H1 (cell line): ENCODE data around the gene GLUD1. TPM values are rescaled to one million over a fixed set of nuclear protein-coding genes. Genes with fewer than 3 reads are reported as not detected.
"Not testable (repeated sequence)": the region's sequence is repeated elsewhere in the genome, so short reads cannot be mapped to it uniquely, and the experiment has no call there.

ENCODE experiments used
- CTCF ChIA-PET: fragments of 300-600 bp; sonication (Branson Sonifier 250); formaldehyde crosslinking; loops from one replicate; lab custom pipeline; 2021; ENCODE audit not compliant: partially characterized antibody; lab: Charles Lee
- POLR2A ChIA-PET: fragments of 300-600 bp; sonication (Branson Sonifier 250); formaldehyde crosslinking; loops from one replicate; lab custom pipeline; 2021; ENCODE audit warnings: inconsistent platforms; ENCODE audit not compliant: partially characterized antibody; lab: Charles Lee
- DNase-seq, 2 experiments: peaks; one replicate each; pipeline versions ENCODE4 v3.0.0 to v3.0.0-alpha.2; 2010 to 2022; ENCODE audit warnings: low spot score in 2 of 2, low read depth in 1 of 2, mixed read lengths in 1 of 2
- FAIRE-seq: peaks from 2 replicates; lab custom pipeline; 2011; peaks lifted over from hg19 to GRCh38; lab: Jason Lieb, UNC
- H2AFZ ChIP-seq: 2 replicates; pipeline ENCODE4 v1.8.1; 2012; ENCODE audit warnings: low read length, inconsistent platforms
- H2AK5ac ChIP-seq: 2 replicates; pipeline ENCODE4 v1.6.1; 2013; ENCODE audit warnings: low read depth, low read length
- H2BK120ac ChIP-seq: replicated peaks from 2 replicates; pipeline ENCODE3; 2013; ENCODE audit warnings: low read depth, low read length, inconsistent platforms
- H2BK12ac ChIP-seq: 2 replicates; pipeline ENCODE4 v1.6.1; 2013; ENCODE audit warnings: low read depth, low read length
- H2BK15ac ChIP-seq: 2 replicates; pipeline ENCODE4 v1.6.1; 2013; ENCODE audit warnings: low read length
- H2BK20ac ChIP-seq: 2 replicates; pipeline ENCODE4 v1.6.1; 2013; ENCODE audit warnings: low read length
- H2BK5ac ChIP-seq: 2 replicates; pipeline ENCODE4 v1.6.1; 2013; ENCODE audit warnings: low read depth, low read length
- H3K14ac ChIP-seq: 2 replicates; pipeline ENCODE4 v1.6.1; 2013; ENCODE audit warnings: inconsistent platforms; ENCODE audit not compliant: insufficient read length
- H3K18ac ChIP-seq: 2 replicates; pipeline ENCODE4 v1.6.1; 2013; ENCODE audit warnings: low read length; ENCODE audit errors: extremely low read depth
- H3K23ac ChIP-seq: 2 replicates; pipeline ENCODE4 v1.6.1; 2013; ENCODE audit warnings: inconsistent platforms; ENCODE audit not compliant: insufficient read length
- H3K23me2 ChIP-seq: 2 replicates; pipeline ENCODE4 v1.6.1; 2013; ENCODE audit warnings: low read depth, low read length
- H3K27ac ChIP-seq: 2 replicates; pipeline ENCODE4 v1.6.1; 2011; ENCODE audit warnings: low read depth, low read length, inconsistent platforms
- H3K27me3 ChIP-seq, 4 experiments: replicated peaks in 1 of 4; 1 replicate in 1 of 4; 2 replicates in 3 of 4; pipeline versions ENCODE4 v1.6.1 to v1.8.1; 2011 to 2013; ENCODE audit warnings: low read length in 3 of 4, mild to moderate bottlenecking in 3 of 4, inconsistent platforms in 2 of 4, mixed read lengths in 2 of 4, moderate library complexity in 1 of 4; ENCODE audit not compliant: control insufficient read depth in 3 of 4, insufficient read depth in 3 of 4; ENCODE audit errors: extremely low read depth in 1 of 4
- H3K36me3 ChIP-seq, 4 experiments: 2 replicates each; pipeline versions ENCODE4 v1.6.1 to v1.8.1; 2011 to 2013; ENCODE audit warnings: mild to moderate bottlenecking in 4 of 4, low read length in 3 of 4, moderate library complexity in 2 of 4, control low read depth in 1 of 4, inconsistent platforms in 1 of 4; ENCODE audit not compliant: insufficient read depth in 4 of 4, control insufficient read depth in 2 of 4
- H3K4ac ChIP-seq: replicated peaks from 2 replicates; pipeline ENCODE3; 2013; ENCODE audit warnings: low read length, low read depth, mixed read lengths, inconsistent platforms; ENCODE audit not compliant: insufficient read length
- H3K4me1 ChIP-seq, 4 experiments: replicated peaks in 1 of 4; 1 replicate in 1 of 4; 2 replicates in 3 of 4; pipeline versions ENCODE4 v1.6.1 to v1.8.1; 2011 to 2013; ENCODE audit warnings: low read length in 3 of 4, inconsistent platforms in 2 of 4, mixed read lengths in 1 of 4; ENCODE audit not compliant: insufficient read depth in 4 of 4, control insufficient read depth in 3 of 4
- H3K4me2 ChIP-seq, 2 experiments: 2 replicates each; pipeline versions ENCODE4 v1.6.1 to v1.8.1; 2011 to 2013; ENCODE audit warnings: low read depth in 2 of 2, low read length in 2 of 2, control low read depth in 1 of 2, inconsistent platforms in 1 of 2, mild to moderate bottlenecking in 1 of 2; ENCODE audit not compliant: insufficient read depth in 1 of 2
- H3K4me3 ChIP-seq, 4 experiments: fragments of 200-600, 300-600 bp in 1 of 4; sonication (generic), shearing (Covaris generic), sonication (Bioruptor Twin) in 1 of 4; 2 replicates each; pipeline versions ENCODE4 v1.5.1 to v1.8.1; 2011 to 2016; ENCODE audit warnings: low read length in 4 of 4, low read depth in 3 of 4, control low read depth in 2 of 4, inconsistent platforms in 2 of 4, mild to moderate bottlenecking in 2 of 4, mixed read lengths in 1 of 4, moderate library complexity in 1 of 4; ENCODE audit not compliant: insufficient read depth in 2 of 4; ENCODE audit errors: extremely low read depth in 1 of 4
- H3K56ac ChIP-seq: replicated peaks from 2 replicates; pipeline ENCODE3; 2013; ENCODE audit warnings: low read depth, mild to moderate bottlenecking, mixed read lengths, low read length, inconsistent platforms; ENCODE audit not compliant: insufficient read length
- H3K79me1 ChIP-seq: 2 replicates; pipeline ENCODE4 v1.6.1; 2013; ENCODE audit warnings: low read depth, low read length, control low read depth
- H3K79me2 ChIP-seq, 2 experiments: 2 replicates each; pipeline versions ENCODE4 v1.6.1 to v1.8.1; 2012 to 2013; ENCODE audit warnings: low read length in 2 of 2, mild to moderate bottlenecking in 2 of 2, inconsistent platforms in 1 of 2; ENCODE audit not compliant: insufficient read depth in 2 of 2, control insufficient read depth in 1 of 2
- H3K9ac ChIP-seq, 4 experiments: replicated peaks in 1 of 4; 1 replicate in 1 of 4; 2 replicates in 3 of 4; pipeline versions ENCODE4 v1.6.1 to v1.8.1; 2011 to 2013; ENCODE audit warnings: low read depth in 3 of 4, low read length in 3 of 4, control low read depth in 2 of 4, mild to moderate bottlenecking in 2 of 4, moderate library complexity in 2 of 4, inconsistent platforms in 1 of 4; ENCODE audit errors: extremely low read depth in 1 of 4
- H3K9me3 ChIP-seq, 2 experiments: 2 replicates each; pipeline versions ENCODE4 v1.6.1 to v1.8.1; 2012 to 2013; ENCODE audit warnings: mild to moderate bottlenecking in 2 of 2, moderate library complexity in 2 of 2, control low read depth in 1 of 2, inconsistent platforms in 1 of 2, low read depth in 1 of 2, low read length in 1 of 2, mixed read lengths in 1 of 2; ENCODE audit not compliant: insufficient read depth in 2 of 2
- H4K20me1 ChIP-seq, 2 experiments: replicated peaks in 1 of 2; 2 replicates each; pipeline versions ENCODE3 to v1.8.1; 2011 to 2013; ENCODE audit warnings: inconsistent platforms in 2 of 2, low read length in 2 of 2, mild to moderate bottlenecking in 1 of 2; ENCODE audit not compliant: insufficient read depth in 2 of 2, control insufficient read depth in 1 of 2
- H4K5ac ChIP-seq: 2 replicates; pipeline ENCODE4 v1.6.1; 2013; ENCODE audit warnings: low read length, low read depth, mixed read lengths, inconsistent platforms; ENCODE audit not compliant: insufficient read length
- H4K8ac ChIP-seq: 2 replicates; pipeline ENCODE4 v1.8.0; 2013; ENCODE audit warnings: mild to moderate bottlenecking, moderate library complexity, low read length, inconsistent platforms; ENCODE audit not compliant: insufficient read depth; ENCODE audit errors: extremely low read depth
- H4K91ac ChIP-seq: replicated peaks from 2 replicates; pipeline ENCODE3; 2013; ENCODE audit warnings: low read length, mixed read lengths, inconsistent platforms; ENCODE audit not compliant: insufficient read length
- WGBS, 2 experiments: shearing (Covaris generic) in 1 of 2; methylation state at CpG; one replicate each; pipeline versions ENCODE4 v1.1.6 to v1.1.7; 2013 to 2015; ENCODE audit warnings: low lambda C conversion rate in 2 of 2, mixed read lengths in 2 of 2, inconsistent platforms in 1 of 2, low coverage in 1 of 2, missing lambda C conversion rate in 1 of 2; ENCODE audit not compliant: insufficient replicate concordance in 2 of 2, insufficient coverage in 1 of 2, insufficient read length in 1 of 2; ENCODE audit errors: extremely low coverage in 1 of 2, missing lambda C conversion rate in 1 of 2; 5-methylcytosine and 5-hydroxymethylcytosine counted together
- polyA plus RNA-seq, 7 experiments: library from polyadenylated mRNA; depleted of rRNA in 3 of 7; stranded (reverse) in 5 of 7; unstranded in 2 of 7; fragments of >200 nt in 5 of 7; fragments of 200-250 nt in 2 of 7; gene quantifications; 1 replicate in 5 of 7; 2 replicates in 1 of 7; 4 replicates in 1 of 7; pipeline versions ENCODE4 v1.2.1 to v1.2.3, GENCODE V29; 2011 to 2013; ENCODE audit warnings: missing spikeins in 2 of 7, mixed read lengths in 2 of 7
- total RNA-seq: library from RNA; stranded (reverse); fragmentation: NEBNext Ultra II Directional; extraction: Animal tissue kit (Norgen Biotek cat#: 25700); gene quantifications from 2 replicates; pipeline ENCODE4 v1.2.1, GENCODE V29; 2021

GLUD1 gene
- total and polyA plus RNA-seq, 2 of the 8 experiments (the other 6 are each of a cell fraction or from before 2014, with no cell fraction given) = 41.0 to 96.2 TPM

GRCh38 chr10:87119029-87119428 is 24.4 kb upstream of the GLUD1 start:
- H3K56ac ChIP-seq, H2BK15ac ChIP-seq, H2BK12ac ChIP-seq, H2AK5ac ChIP-seq, H3K27me3 ChIP-seq, H4K91ac ChIP-seq, H2BK5ac ChIP-seq, H3K18ac ChIP-seq, H3K4me1 ChIP-seq, H3K27ac ChIP-seq, DNase-seq, H4K20me1 ChIP-seq, H3K23ac ChIP-seq, H2BK120ac ChIP-seq, H3K4me2 ChIP-seq, H2BK20ac ChIP-seq, CTCF ChIA-PET, H3K4me3 ChIP-seq, POLR2A ChIA-PET, FAIRE-seq, H4K5ac ChIP-seq, H4K8ac ChIP-seq, H2AFZ ChIP-seq, H3K36me3 ChIP-seq, H3K9ac ChIP-seq, H3K79me2 ChIP-seq, H3K9me3 ChIP-seq, H3K23me2 ChIP-seq, H3K79me1 ChIP-seq, H3K14ac ChIP-seq, H3K4ac ChIP-seq: not testable (repeated sequence)
- WGBS, 2 experiments = no CpG with 5 or more reads among the region's 1 CpG

- POLR2A ChIA-PET, H3K36me3 ChIP-seq, H3K27me3 ChIP-seq, H3K4me2 ChIP-seq, H3K4ac ChIP-seq, H3K4me3 ChIP-seq, H3K27ac ChIP-seq, DNase-seq, H4K5ac ChIP-seq, H3K79me1 ChIP-seq, H3K14ac ChIP-seq, H2BK120ac ChIP-seq, H3K23me2 ChIP-seq, H2AFZ ChIP-seq, H3K18ac ChIP-seq, H4K8ac ChIP-seq, H3K4me1 ChIP-seq, FAIRE-seq, H3K56ac ChIP-seq, CTCF ChIA-PET, H4K20me1 ChIP-seq, H2AK5ac ChIP-seq, H2BK20ac ChIP-seq, H2BK5ac ChIP-seq, H3K23ac ChIP-seq, H4K91ac ChIP-seq, H3K79me2 ChIP-seq, H3K9ac ChIP-seq, H2BK12ac ChIP-seq, H3K9me3 ChIP-seq, H2BK15ac ChIP-seq: not testable (repeated sequence)
- WGBS, 2 experiments = 86% methylated on average over 1 of the region's 1 CpG; no CpG with 5 or more reads in 1 of the 2 experiments
Observed at GRCh38 chr10:87118122-87118521, 23.5 kb upstream of the GLUD1 start.
